HG02943 (cell line): Measurements from ENCODE around the gene SPATA16.
"Not testable (repeated sequence)": the region's sequence is repeated elsewhere in the genome, so short reads cannot be mapped to it uniquely, and the experiment has no call there.

ENCODE experiments used
- ATAC-seq: cut with Tn5 transposase; IDR thresholded peaks from one replicate; pipeline ENCODE4 v1.9.1; 2021; ENCODE audit warnings: mild to moderate bottlenecking, low read depth, moderate library complexity; ENCODE audit not compliant: unreplicated experiment

The SPATA16 gene

GRCh38 chr3:172960626-172961182 is 180.3 kb downstream of the SPATA16 start:
- ATAC-seq: not testable (repeated sequence)

DNA sequence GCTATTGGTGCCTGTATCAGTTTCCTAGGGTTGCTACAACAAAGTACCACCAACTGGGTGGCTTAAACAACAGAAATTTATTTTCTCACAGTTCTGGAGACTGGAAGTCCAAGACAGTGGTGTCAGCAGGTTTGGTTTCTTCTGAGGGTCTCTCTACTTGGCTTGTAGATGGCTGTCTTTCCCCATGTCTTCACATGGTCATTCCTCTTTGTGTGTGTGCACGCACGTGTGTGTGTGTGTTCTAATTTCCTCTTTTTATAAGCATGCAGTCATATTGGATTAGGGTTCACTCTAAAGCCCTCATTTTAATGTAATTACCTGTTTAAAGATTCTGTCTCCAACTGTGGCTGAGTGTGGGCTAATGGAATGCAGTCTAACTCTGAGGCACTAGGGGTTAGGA is 182.5 kb downstream of the SPATA16 start:
- no peak for ATAC-seq

DNA sequence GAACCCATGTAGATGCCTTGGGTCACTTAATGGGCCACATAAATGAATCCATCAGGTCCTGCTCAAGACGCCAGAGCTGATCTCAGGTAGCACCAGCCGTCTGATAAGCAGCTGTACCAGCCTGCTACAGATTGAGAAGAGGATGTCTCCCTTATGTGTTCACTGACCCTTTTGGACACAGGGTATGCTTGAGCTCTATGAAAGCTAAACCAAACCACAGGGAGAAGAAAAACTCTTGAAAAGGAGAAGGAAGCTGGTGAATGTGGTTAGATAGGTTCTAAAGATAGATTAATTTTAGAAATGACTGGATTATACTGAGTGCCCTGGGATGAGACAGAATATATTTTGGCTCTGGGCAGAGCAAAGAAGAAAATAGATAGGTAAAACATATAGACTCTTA is 187.5 kb downstream of the SPATA16 start:
- ATAC-seq: no peak

DNA sequence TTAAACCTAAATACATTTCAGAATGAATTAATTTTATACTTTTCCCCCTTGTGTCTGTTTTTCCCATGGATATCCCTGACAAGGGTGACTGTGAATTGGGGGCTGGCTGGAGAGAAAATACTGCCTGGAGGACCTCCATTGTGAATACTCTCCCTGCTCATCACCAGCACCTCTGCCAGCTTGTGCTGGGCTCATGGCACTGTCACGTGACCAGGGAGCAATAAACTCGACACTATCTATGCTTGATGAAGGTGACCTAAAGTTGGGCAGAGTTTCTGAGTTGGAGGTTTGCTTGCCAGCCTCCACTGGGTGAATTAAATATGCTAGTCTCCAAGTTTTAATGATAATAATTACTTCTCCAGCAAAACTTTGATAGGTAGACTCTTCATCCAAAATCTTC is 189.5 kb downstream of the SPATA16 start:
- ATAC-seq: no peak

GRCh38 chr3:172946061-172946460 is 195.0 kb downstream of the SPATA16 start:
- ATAC-seq: no peak

DNA sequence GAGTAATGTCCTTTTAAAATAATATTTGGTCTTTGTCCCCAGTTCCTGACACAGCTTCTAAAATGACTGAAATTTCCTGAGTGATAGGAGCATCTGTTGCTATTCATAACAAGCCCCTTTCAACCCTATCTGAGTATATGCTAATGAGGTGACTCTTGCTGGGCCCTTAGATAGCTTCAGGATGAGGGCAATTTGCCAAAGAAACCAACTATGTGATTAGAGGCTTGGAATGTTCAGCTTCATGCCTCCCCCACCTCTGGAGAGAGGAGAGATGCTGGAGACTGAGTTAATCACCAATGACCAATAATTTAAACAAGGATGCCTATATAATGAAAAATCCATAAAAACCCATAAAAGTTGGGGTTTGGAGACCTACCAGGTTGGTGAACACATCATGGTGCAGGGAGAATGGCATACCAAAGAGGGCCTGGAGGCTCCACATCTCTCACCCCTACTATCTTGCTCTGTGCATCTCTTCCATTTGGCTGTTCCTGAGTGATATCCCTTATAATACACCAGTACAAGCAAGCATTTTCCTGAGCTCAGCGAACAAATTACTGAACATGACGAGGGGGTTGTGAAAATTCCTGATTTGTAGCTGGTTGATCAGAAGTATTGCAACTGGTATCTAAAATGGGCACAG is 201.3 kb downstream of the SPATA16 start:
- ATAC-seq: no peak

DNA sequence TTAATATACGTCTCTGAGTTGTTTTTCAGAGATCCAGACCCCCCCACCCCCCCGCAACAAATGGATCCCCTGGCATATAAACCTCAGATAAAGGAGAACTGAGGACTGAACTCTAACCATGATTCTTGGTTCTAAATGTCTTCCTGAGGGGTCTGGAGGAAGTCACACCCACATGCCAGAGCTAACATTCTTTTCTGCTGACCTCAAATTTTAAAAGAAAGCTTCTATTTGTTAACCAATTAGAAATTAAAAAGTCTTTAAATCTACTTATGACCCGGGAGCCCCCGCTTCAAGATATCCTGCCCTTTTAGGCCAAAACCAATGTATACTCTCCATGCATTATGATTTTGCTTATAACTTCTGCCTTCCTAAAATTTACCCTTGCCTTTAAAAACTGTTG is 202.2 kb downstream of the SPATA16 start:
- no peak for ATAC-seq

DNA sequence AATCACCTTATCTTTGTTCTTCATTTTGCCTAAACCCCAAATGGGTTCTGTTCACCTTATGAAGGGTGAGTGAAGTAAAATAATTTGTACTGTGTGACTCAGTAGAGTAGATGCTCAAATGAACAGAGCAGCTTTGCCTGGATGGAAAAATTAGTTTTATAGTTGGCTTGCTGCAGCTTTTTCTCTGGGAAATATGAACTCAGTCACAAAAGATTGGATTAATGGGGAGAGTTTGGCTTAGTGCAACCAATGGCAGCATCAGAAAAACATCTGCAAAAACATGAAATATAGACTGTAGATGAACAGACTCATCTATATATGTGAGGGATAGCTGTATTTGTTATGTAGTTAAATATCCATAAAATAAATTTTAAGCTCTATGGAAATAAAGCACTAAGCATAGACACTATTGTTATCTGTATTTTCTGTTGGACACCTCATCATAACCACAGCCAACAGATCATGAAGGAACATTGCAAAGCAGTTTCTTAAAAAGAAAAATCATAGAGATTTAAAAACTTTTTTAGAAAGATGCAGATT is 209.2 kb downstream of the SPATA16 start:
- no peak for ATAC-seq

- no peak for ATAC-seq
Measured at GRCh38 chr3:172929451-172929850, 211.6 kb downstream of the SPATA16 start.

- no peak for ATAC-seq
Measured at GRCh38 chr3:172924546-172924945, 216.5 kb downstream of the SPATA16 start.

DNA sequence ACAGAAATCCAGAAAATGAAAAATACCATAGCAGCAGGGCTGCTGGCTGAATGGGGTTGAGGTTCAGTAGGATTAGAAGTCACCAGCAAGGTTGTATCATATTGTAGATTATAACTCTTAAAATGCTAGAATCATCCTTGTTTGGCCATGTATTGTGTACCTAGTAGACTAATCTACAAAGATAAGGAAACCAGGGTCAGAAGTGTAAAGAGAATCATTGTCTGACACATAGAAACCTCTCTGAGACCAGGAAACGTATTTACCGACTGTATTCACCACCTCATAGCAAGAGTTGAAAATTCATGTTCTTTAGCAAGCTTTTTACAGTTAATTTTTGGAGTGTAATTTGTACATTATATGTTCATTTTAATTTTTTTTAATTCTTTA is 221.7 kb downstream of the SPATA16 start:
- ATAC-seq: no peak

GRCh38 chr3:172918568-172919296 is 222.3 kb downstream of the SPATA16 start:
- no peak for ATAC-seq

- no peak for ATAC-seq
Measured at GRCh38 chr3:172918165-172918564, 222.9 kb downstream of the SPATA16 start.

- no peak for ATAC-seq
Measured at GRCh38 chr3:172915911-172916514, 225.0 kb downstream of the SPATA16 start.

- ATAC-seq: no peak
Measured at GRCh38 chr3:172914854-172915253, 226.2 kb downstream of the SPATA16 start.

- ATAC-seq: no peak
Measured at GRCh38 chr3:172913911-172914655, 227.0 kb downstream of the SPATA16 start.

- ATAC-seq: no peak
Measured at GRCh38 chr3:172911142-172911541, 229.9 kb downstream of the SPATA16 start.

- ATAC-seq: no peak
Measured at GRCh38 chr3:172908771-172909270, 232.2 kb downstream of the SPATA16 start.

DNA sequence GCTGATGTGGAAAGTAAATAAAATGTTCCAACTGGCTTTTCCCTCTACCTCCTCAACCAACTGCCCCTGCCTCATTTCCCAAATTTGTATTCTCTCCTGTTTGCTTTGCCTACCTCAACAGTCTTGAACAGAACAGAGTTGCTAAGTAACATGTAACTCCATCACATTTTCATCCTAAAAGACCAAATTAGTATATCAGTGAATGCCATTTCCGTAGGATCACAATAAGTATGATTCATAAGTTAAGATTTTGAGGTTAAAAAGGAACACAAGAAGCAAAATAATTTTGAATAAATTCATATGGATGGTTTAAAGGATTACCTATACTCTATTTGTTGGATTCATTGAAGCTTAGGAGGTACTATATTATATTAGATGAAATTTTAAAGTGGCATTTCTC is 235.6 kb downstream of the SPATA16 start:
- ATAC-seq: no peak

DNA sequence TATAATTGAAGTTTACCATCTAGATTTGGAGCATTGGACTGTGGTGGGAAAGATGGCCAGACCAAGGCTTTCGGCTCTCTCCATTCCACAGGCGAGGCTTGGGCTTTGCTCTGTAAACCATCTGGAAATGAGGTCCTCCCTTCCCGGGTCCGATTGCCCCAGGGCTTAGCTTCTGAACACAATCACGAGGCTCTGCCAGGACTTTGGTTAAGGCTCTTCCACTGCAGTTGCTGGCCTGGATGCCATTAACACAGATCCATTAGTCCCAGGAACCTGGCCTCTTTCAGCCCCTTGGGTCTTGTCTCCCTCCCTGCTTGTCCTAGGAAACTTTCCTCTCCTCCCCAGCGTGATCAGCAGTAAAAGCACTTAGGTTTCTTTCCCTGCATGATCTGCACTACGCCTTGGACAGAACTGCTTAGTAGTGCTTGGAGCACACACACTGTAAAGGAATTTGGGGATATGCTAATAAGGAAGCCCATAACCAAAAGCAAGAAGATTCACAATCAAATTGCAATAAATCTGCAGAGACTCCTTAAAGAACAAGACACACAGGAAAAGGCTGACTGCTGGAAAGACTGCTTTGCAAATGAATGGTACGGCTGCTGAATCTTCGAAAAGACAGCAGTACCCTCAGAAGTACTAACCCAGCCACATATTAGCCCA is 236.2 kb downstream of the SPATA16 start:
- no peak for ATAC-seq
